Astrocyte of the cerebellum (primary cell): ENCODE results near the gene RANBP2.

Source experiments
- DNase-seq: peaks from one replicate; pipeline ENCODE4 v3.0.0-alpha.2; 2011; ENCODE audit warnings: low read depth
- H3K4me3 ChIP-seq: 2 replicates; pipeline ENCODE4 v1.5.1; 2011; ENCODE audit warnings: mild to moderate bottlenecking, low read depth, low read length, moderate library complexity
- CTCF ChIP-seq: IDR thresholded peaks from 2 replicates; pipeline ENCODE4 v1.5.1; 2012; ENCODE audit warnings: low read length, low read depth, moderate library complexity, mild to moderate bottlenecking; ENCODE audit errors: missing control alignments
- in situ Hi-C: cut with HindIII; loops from 2 replicates; pipeline ENCODE4 v1.10.0; 2017; ENCODE audit warnings: low sequenced_read_pairs

The RANBP2 gene

GRCh38 chr2:108833219-108833618, 113.9 kb downstream of the RANBP2 start:
- H3K4me3 ChIP-seq, result no peak overlapping the region
- TF ChIP-seq CTCF, result no peak
- in situ Hi-C loops, result no loop called here
- no peak for DNase-seq

- no peak for TF ChIP-seq CTCF
- H3K4me3 ChIP-seq, result no peak overlapping the region
- no peak for DNase-seq
- in situ Hi-C loops, result no loop called here
Measured at GRCh38 chr2:108834620-108835019, 115.3 kb downstream of the RANBP2 start.

GRCh38 chr2:108835040-108835439, 115.8 kb downstream of the RANBP2 start:
- in situ Hi-C loops, result no loop called here
- H3K4me3 ChIP-seq, result no peak overlapping the region
- no peak for TF ChIP-seq CTCF
- DNase-seq, result no peak
